PC-9 (cell line): ENCODE data around the gene YWHAG. TPM values are rescaled to one million over a fixed set of nuclear protein-coding genes. Genes with fewer than 3 reads are reported as not detected.

Experiments
- BruUV-seq: library from RNA; stranded (reverse); fragments of 400-500 nt; replicated peaks from 2 replicates; lab custom pipeline; 2021; lab: Mats Ljungman, UMichigan
- CTCF ChIA-PET: fragments of 300-600 bp; sonication (Branson Sonifier 250); formaldehyde crosslinking; loops from one replicate; lab custom pipeline; 2022; ENCODE audit warnings: antibody characterized with exemption; lab: Charles Lee
- POLR2A ChIA-PET: fragments of 300-600 bp; sonication (Branson Sonifier 250); formaldehyde crosslinking; loops from one replicate; lab custom pipeline; 2022; ENCODE audit warnings: antibody characterized with exemption; ENCODE audit not compliant: unreplicated experiment; lab: Charles Lee
- DNase-seq, 2 experiments: peaks; one replicate each; pipeline versions ENCODE4 v3.0.0 to v3.0.0-alpha.2; 2015 to 2022; ENCODE audit warnings: mixed read lengths in 1 of 2
- H2AFZ ChIP-seq: fragments of 200-600 bp; sonication (generic); 2 replicates; pipeline ENCODE4 v1.8.1; 2017; ENCODE audit warnings: antibody characterized with exemption
- H3F3A ChIP-seq: fragments of 200-600 bp; sonication (generic); 2 replicates; pipeline ENCODE4 v1.8.1; 2017; ENCODE audit warnings: antibody characterized with exemption, mild to moderate bottlenecking, low read depth; ENCODE audit not compliant: insufficient read depth
- H3K27ac ChIP-seq: fragments of 200-600 bp; sonication (generic); 2 replicates; pipeline ENCODE4 v1.6.1; 2016; ENCODE audit warnings: mixed run types
- H3K27me3 ChIP-seq: fragments of 200-600 bp; sonication (generic); 2 replicates; pipeline ENCODE4 v1.6.1; 2016; ENCODE audit warnings: low read depth, mixed run types; ENCODE audit not compliant: insufficient read depth
- H3K36me3 ChIP-seq: fragments of 200-600 bp; sonication (generic); 2 replicates; pipeline ENCODE4 v1.6.1; 2016; ENCODE audit warnings: low read depth, mixed run types
- H3K4me1 ChIP-seq: fragments of 200-600 bp; sonication (generic); replicated peaks from 2 replicates; pipeline ENCODE4 v1.6.1; 2016; ENCODE audit warnings: mixed run types; ENCODE audit not compliant: insufficient read depth
- H3K4me2 ChIP-seq: fragments of 200-600 bp; sonication (generic); 2 replicates; pipeline ENCODE4 v1.6.1; 2017; ENCODE audit warnings: mixed run types
- H3K4me3 ChIP-seq: fragments of 200-600 bp; sonication (generic); 2 replicates; pipeline ENCODE4 v1.6.1; 2016; ENCODE audit warnings: mixed run types
- H3K79me2 ChIP-seq: fragments of 200-600 bp; sonication (generic); 2 replicates; pipeline ENCODE4 v1.6.1; 2017; ENCODE audit warnings: low read depth, mixed run types
- H3K9me2 ChIP-seq: fragments of 200-600 bp; sonication (generic); 2 replicates; pipeline ENCODE4 v1.8.1; 2017; ENCODE audit warnings: mild to moderate bottlenecking; ENCODE audit not compliant: insufficient read depth
- H3K9me3 ChIP-seq: fragments of 200-600 bp; sonication (generic); 2 replicates; pipeline ENCODE4 v1.8.1; 2016; ENCODE audit warnings: low read depth; ENCODE audit not compliant: insufficient read depth
- H4K20me1 ChIP-seq: fragments of 200-600 bp; sonication (generic); 2 replicates; pipeline ENCODE4 v1.8.1; 2017; ENCODE audit not compliant: insufficient read depth
- CTCF ChIP-seq: fragments of 200-600 bp; sonication (generic); conservative IDR thresholded peaks from 2 replicates; pipeline ENCODE4 v1.6.1; 2017; ENCODE audit warnings: mixed run types, antibody characterized with exemption, mild to moderate bottlenecking, moderate library complexity
- EZH2 ChIP-seq: fragments of 200-600 bp; sonication (generic); IDR thresholded peaks from 2 replicates; pipeline ENCODE4 v1.8.0; 2017; ENCODE audit warnings: antibody characterized with exemption, low read depth
- intact Hi-C: fragments of 100-400 bp; cut with micrococcal nuclease; formaldehyde crosslinking; loops from one replicate; pipeline ENCODE4 v1.10.0; 2022; ENCODE audit not compliant: unreplicated experiment
- total RNA-seq: library from RNA; stranded (reverse); gene quantifications from 2 replicates; pipeline ENCODE4 v1.2.3, GENCODE V29; 2021

Gene YWHAG
- total RNA-seq, 1 experiment from 2014 or later: 250 TPM

- H3K4me3 ChIP-seq: no peak overlapping the region
- H3K79me2 ChIP-seq: peaks cover 21% of the 10 kb centered on the region
- no peaks in the 10 kb centered on the region for H3K9me2 ChIP-seq
- no peak overlapping the region for H2AFZ ChIP-seq
- no peak for TF ChIP-seq EZH2
- TF ChIP-seq CTCF: no peak
- no peaks in the 10 kb centered on the region for H3K9me3 ChIP-seq
- H3K4me2 ChIP-seq: peak overlapping the region; percentile 77; the same call in 1 of the 2 replicates
- intact Hi-C loops: no loop called here
- no TSS peak for BruUV-seq
- peaks cover 5% of the 10 kb centered on the region; the same call in 1 of the 2 replicates for H3K36me3 ChIP-seq
- ChIA-PET CTCF (interaction anchor here (0.7 to 1.4 kb wide), 2 partner anchors 10 to 67 kb away, joined by 3 to 5 read pairs; no protein-coding TSS in a partner anchor), POLR2A (no interaction called here)
- H3K27ac ChIP-seq: no peak overlapping the region
- H4K20me1 ChIP-seq: no peaks in the 10 kb centered on the region
- H3F3A ChIP-seq: peaks cover 49% of the 10 kb centered on the region
- H3K27me3 ChIP-seq: no peaks in the 10 kb centered on the region
- peaks cover 33% of the 10 kb centered on the region for H3K4me1 ChIP-seq
- no peak for DNase-seq
Measured at GRCh38 chr7:76304888-76305375, 53.9 kb downstream of the YWHAG start.

GRCh38 chr7:76303202-76304147, 55.3 kb downstream of the YWHAG start:
- H3K9me3 ChIP-seq: no peaks in the 10 kb centered on the region
- ChIA-PET POLR2A (no interaction called here), CTCF (no interaction called here)
- intact Hi-C loops: no loop called here
- H3K4me2 ChIP-seq: peak overlapping the region; percentile 77
- peaks cover 21% of the 10 kb centered on the region for H3K79me2 ChIP-seq
- peaks cover 56% of the 10 kb centered on the region for H3F3A ChIP-seq
- TSS peak; percentile 50 for BruUV-seq
- peak overlapping the region; percentile 79 for H3K4me3 ChIP-seq
- peaks cover 42% of the 10 kb centered on the region for H3K4me1 ChIP-seq
- H3K27ac ChIP-seq: peak overlapping the region; percentile 28
- TF ChIP-seq EZH2 (no peak), CTCF (no peak)
- H3K36me3 ChIP-seq: peaks cover 5% of the 10 kb centered on the region; the same call in 1 of the 2 replicates
- no peaks in the 10 kb centered on the region for H4K20me1 ChIP-seq
- no peaks in the 10 kb centered on the region for H3K9me2 ChIP-seq
- peak; percentile 82 to 88 for DNase-seq
- H3K27me3 ChIP-seq: no peaks in the 10 kb centered on the region
- H2AFZ ChIP-seq: peak overlapping the region; percentile 80

GRCh38 chr7:76302347-76303201, 56.2 kb downstream of the YWHAG start, which contains the start of gene HSPB1:
Gene HSPB1, plus strand, starts transcription at chr7:76302673. Its CDS starts 40 bp downstream, at chr7:76302713.
- CTCF ChIA-PET: no interaction called here
- Histone ChIP-seq H3K4me1 (peaks cover 49% of the 10 kb centered on the region), H3K4me3 (peak within 1 kb of the TSS; percentile 79), H3K36me3 (peaks cover 5% of the 10 kb centered on the region; the same call in 1 of the 2 replicates), H3K79me2 (peaks cover 21% of the 10 kb centered on the region), H4K20me1 (no peaks in the 10 kb centered on the region), H3K9me3 (no peaks in the 10 kb centered on the region), H3K27me3 (no peaks in the 10 kb centered on the region), H2AFZ (peak within 1 kb of the TSS; percentile 80), H3K9me2 (no peaks in the 10 kb centered on the region), H3K4me2 (peak within 1 kb of the TSS; percentile 77), H3F3A (peaks cover 64% of the 10 kb centered on the region), H3K27ac (peak within 1 kb of the TSS; percentile 28)
- intact Hi-C loops: no loop called here
- TF ChIP-seq CTCF: no peak
- no peak for TF ChIP-seq EZH2
- peak; percentile 77 to 83 for DNase-seq
- POLR2A ChIA-PET: interaction anchor here (0.7 kb wide), 1 partner anchor 11 kb away, joined by 3 read pairs; no protein-coding TSS in a partner anchor
- BruUV-seq: TSS peak; percentile 79
